Panc1 (cell line): ENCODE data around the gene PCMT1. TPM values are rescaled to one million over a fixed set of nuclear protein-coding genes. Genes with fewer than 3 reads are reported as not detected.

Source experiments
- ATAC-seq: fragments of 200-7000 bp; cut with Tn5 transposase; 2 replicates; pipeline ENCODE4 v1.9.1; 2020; ENCODE audit warnings: mild to moderate bottlenecking, moderate library complexity
- Bru-seq: library from RNA; stranded (reverse); fragments of 400-500 nt; gene quantifications from one replicate; lab custom pipeline; 2021; lab: Mats Ljungman, UMichigan
- BruChase-seq, 2 experiments: library from RNA; stranded (reverse); fragments of 400-500 nt; gene quantifications; one replicate each; lab custom pipeline; 2021; lab: Mats Ljungman, UMichigan
- BruUV-seq: library from RNA; stranded (reverse); fragments of 400-500 nt; replicated peaks from 2 replicates; lab custom pipeline; 2021; lab: Mats Ljungman, UMichigan
- CTCF ChIA-PET: fragments of 300-600 bp; sonication (Branson Sonifier 250); formaldehyde crosslinking; loops from one replicate; lab custom pipeline; 2022; ENCODE audit warnings: antibody characterized with exemption; lab: Charles Lee
- POLR2A ChIA-PET: fragments of 300-600 bp; sonication (Branson Sonifier 250); formaldehyde crosslinking; loops from one replicate; lab custom pipeline; 2022; ENCODE audit warnings: antibody characterized with exemption; lab: Charles Lee
- DNase-seq: peaks from one replicate; pipeline ENCODE4 v3.0.0-alpha.2; 2010; ENCODE audit warnings: low read depth, low spot score
- H3K27ac ChIP-seq: 2 replicates; pipeline ENCODE4 v1.5.1; 2011; ENCODE audit warnings: mild to moderate bottlenecking, low read length, inconsistent platforms
- H3K27me3 ChIP-seq: fragments of 200-500 bp; sonication (Bioruptor generic); 2 replicates; pipeline ENCODE4 v1.6.0; 2014; ENCODE audit warnings: low read length, inconsistent platforms; ENCODE audit not compliant: control insufficient read depth, insufficient read depth
- H3K36me3 ChIP-seq: fragments of 200-500 bp; sonication (Bioruptor generic); 2 replicates; pipeline ENCODE4 v1.5.1; 2014; ENCODE audit warnings: inconsistent platforms, mild to moderate bottlenecking, low read length, moderate library complexity; ENCODE audit not compliant: control insufficient read depth, insufficient read depth
- H3K4me1 ChIP-seq: 2 replicates; pipeline ENCODE4 v1.5.1; 2011; ENCODE audit warnings: inconsistent platforms, mild to moderate bottlenecking, low read length, moderate library complexity; ENCODE audit not compliant: control insufficient read depth, insufficient read depth
- H3K4me3 ChIP-seq, 2 experiments: 2 replicates each; pipeline ENCODE4 v1.5.1; 2011 to 2012; ENCODE audit warnings: low read depth in 2 of 2, low read length in 2 of 2, mild to moderate bottlenecking in 2 of 2, inconsistent platforms in 1 of 2, moderate library complexity in 1 of 2
- H3K9me3 ChIP-seq: fragments of 200-500 bp; sonication (Bioruptor generic); 2 replicates; pipeline ENCODE4 v1.5.1; 2014; ENCODE audit warnings: low read depth, mild to moderate bottlenecking, inconsistent platforms, low read length, moderate library complexity; ENCODE audit not compliant: control insufficient read depth, insufficient read depth
- CTCF ChIP-seq: fragments of 450-650 bp; IDR thresholded peaks from 2 replicates; pipeline ENCODE4 v1.5.1; 2017; ENCODE audit warnings: mild to moderate bottlenecking
- POLR2AphosphoS5 ChIP-seq: IDR thresholded peaks from 2 replicates; pipeline ENCODE4 v1.6.1; 2012; ENCODE audit warnings: mild to moderate bottlenecking, low read depth, low read length, moderate library complexity
- REST ChIP-seq, 2 experiments: IDR thresholded peaks; 2 replicates each; pipeline ENCODE4 v1.6.1; 2011 to 2012; ENCODE audit warnings: low read depth in 2 of 2, control low read depth in 1 of 2, low read length in 1 of 2, mild to moderate bottlenecking in 1 of 2, moderate library complexity in 1 of 2; ENCODE audit not compliant: insufficient read depth in 1 of 2
- SIN3A ChIP-seq: IDR thresholded peaks from 2 replicates; pipeline ENCODE4 v1.6.1; 2012; ENCODE audit warnings: low read depth, mild to moderate bottlenecking, low read length, moderate library complexity, borderline replicate concordance; ENCODE audit not compliant: insufficient read depth
- TCF7L2 ChIP-seq: IDR thresholded peaks from 2 replicates; pipeline ENCODE4 v1.6.1; 2011; ENCODE audit warnings: mild to moderate bottlenecking, low read depth, low read length, inconsistent platforms
- in situ Hi-C: cut with HindIII; loops from 2 replicates; pipeline ENCODE4 v1.10.0; 2016; ENCODE audit warnings: low sequenced_read_pairs, low pct_unique_long_range_greater_than_20kb
- intact Hi-C: fragments of 100-400 bp; cut with micrococcal nuclease; formaldehyde crosslinking; loops from one replicate; pipeline ENCODE4 v1.10.0; 2022; ENCODE audit not compliant: unreplicated experiment
- long read RNA-seq: library from polyadenylated mRNA; unstranded; transcript quantifications from one replicate; pipeline ENCODE4 v2.0.0, GENCODE V29; 2021; ENCODE audit not compliant: unreplicated experiment
- polyA plus RNA-seq: library from polyadenylated mRNA; unstranded; fragments of >200 nt; gene quantifications from one replicate; pipeline ENCODE4 v1.2.1, GENCODE V29; 2012; ENCODE audit warnings: missing spikeins; ENCODE audit not compliant: insufficient read length
- total RNA-seq: library from RNA; stranded (reverse); gene quantifications from one replicate; pipeline ENCODE4 v1.2.1, GENCODE V29; 2021; ENCODE audit not compliant: unreplicated experiment

Gene PCMT1
- total RNA-seq (118 TPM), Bru-seq, nascent RNA (percentile 82 among the genes with signal in this experiment), BruChase-seq, experiment 1, labeled RNA remaining after a 2-hour chase (percentile 84 among the genes with signal in this experiment), BruChase-seq, experiment 2, labeled RNA remaining after a 6-hour chase (percentile 86 among the genes with signal in this experiment)
- 115 TPM for polyA plus RNA-seq
- long read RNA-seq, transcript PCMT1-203 (8 exons, 1,938 nt) = major isoform, 113 of 253 reads
- long read RNA-seq, transcript PCMT1-201 (7 exons, 1,293 nt) = minor isoform, 51 of 253 reads
- long read RNA-seq, transcript PCMT1-205 (8 exons, 1,984 nt) = minor isoform, 59 of 253 reads
- long read RNA-seq, partial matches to known transcripts = 13 of 253 reads
- long read RNA-seq, other reads (novel, unspliced or antisense) = 16 of 253 reads

GRCh38 chr6:149749594-149750135 lies at the start of gene PCMT1:
PCMT1 (plus strand) TSS chr6:149749741; CDS start chr6:149749902, 161 bp downstream.
- Histone ChIP-seq H3K27me3 (no peaks in the 10 kb centered on the region), H3K36me3 (peaks cover 7% of the 10 kb centered on the region; the same call in 1 of the 2 replicates), H3K27ac (peak within 1 kb of the TSS; percentile 88), H3K4me1 (peaks cover 25% of the 10 kb centered on the region), H3K4me3 (peak within 1 kb of the TSS; percentile 91 to 99), H3K9me3 (no peaks in the 10 kb centered on the region)
- POLR2A ChIA-PET = no interaction called here
- TF ChIP-seq SIN3A (peak; percentile 72; the same call in 1 of the 2 replicates), TCF7L2 (no peak), REST (IDR thresholded peaks at IDR 0.05; ENCODE audit: insufficient read depth in 1 of 2, low read depth in 2 of 2, low read length in 1 of 2) (no peak), POLR2AphosphoS5 (no peak; the same call in none of the 2 replicates), CTCF (no peak)
- DNase-seq = no peak
- intact Hi-C loops = no loop called here
- in situ Hi-C loops = no loop called here
- ATAC-seq = peak; percentile 94
- CTCF ChIA-PET = no interaction called here
- BruUV-seq = no TSS peak

GRCh38 chr6:149701714-149702113 lies 47.8 kb upstream of the PCMT1 start:
- ATAC-seq (no peak), DNase-seq (no peak)
- no peaks in the 10 kb centered on the region for H3K9me3 ChIP-seq
- POLR2A ChIA-PET = interaction anchor here (0.6 kb wide), 1 partner anchor 35 kb away, joined by 10 read pairs; no protein-coding TSS in a partner anchor
- H3K27ac ChIP-seq = no peak overlapping the region
- intact Hi-C loops = no loop called here
- BruUV-seq = no TSS peak
- no peaks in the 10 kb centered on the region for H3K27me3 ChIP-seq
- in situ Hi-C loops = no loop called here
- no peak for TF ChIP-seq CTCF
- TF ChIP-seq SIN3A = no peak
- no peak for TF ChIP-seq POLR2AphosphoS5
- TF ChIP-seq TCF7L2 = no peak
- no peak for TF ChIP-seq REST (IDR thresholded peaks at IDR 0.05; ENCODE audit: insufficient read depth in 1 of 2, low read depth in 2 of 2, low read length in 1 of 2)
- H3K36me3 ChIP-seq = peaks cover 14% of the 10 kb centered on the region; the same call in 1 of the 2 replicates
- no peaks in the 10 kb centered on the region for H3K4me1 ChIP-seq
- CTCF ChIA-PET = interaction anchor here (0.5 kb wide), 1 partner anchor 102 kb away, joined by 6 read pairs; no protein-coding TSS in a partner anchor
- H3K4me3 ChIP-seq = no peak overlapping the region
